ENCODE results near the gene MAEA. TPM values are rescaled to one million over a fixed set of nuclear protein-coding genes. Genes with fewer than 3 reads are reported as not detected.

MAEA gene
- total and polyA plus RNA-seq, 10 of the 15 experiments (the other 5 are each of a cell fraction or from before 2014, with no cell fraction given): 3.6 to 67.1 (median 54.6) TPM

DNA sequence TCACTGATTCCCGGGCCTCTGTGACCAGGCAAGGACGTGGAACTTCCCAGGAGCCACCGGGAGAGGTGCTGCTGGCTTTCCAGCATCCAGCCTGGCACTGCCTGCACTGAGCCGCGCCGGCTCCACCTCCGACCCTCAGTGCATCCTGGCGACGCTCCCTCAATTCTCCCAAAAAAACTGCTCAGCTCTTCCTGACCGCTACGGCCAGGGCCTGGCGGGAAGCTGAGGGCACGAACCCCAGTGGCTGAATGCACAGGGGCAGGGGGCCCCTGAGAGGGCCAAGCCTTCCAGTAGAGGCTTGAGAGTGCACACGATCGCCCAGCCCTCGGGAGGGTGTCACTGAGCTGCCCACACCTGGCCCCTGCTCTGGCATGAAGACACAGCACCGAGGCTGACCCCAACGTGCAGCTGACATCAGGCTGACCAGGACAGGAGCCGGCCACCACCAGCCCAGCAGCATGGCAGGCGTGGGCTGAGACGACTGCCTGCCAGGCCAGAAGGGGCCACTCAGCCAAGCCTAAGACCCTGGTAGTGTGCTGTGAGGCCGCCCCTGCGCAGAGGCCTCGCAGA, 47.7 kb upstream of the MAEA start:
- Histone ChIP-seq H3K79me2 (ENCODE audit: control insufficient read depth, insufficient read depth, low read length) (peaks cover 54% of the 10 kb centered on the region), H3K27me3 (replicated peaks in 1 of 2; ENCODE audit: control insufficient read depth in 2 of 2, insufficient read depth in 2 of 2, low read length in 1 of 2) (no peaks in the 10 kb centered on the region), H3K9ac (ENCODE audit: control insufficient read depth, insufficient read depth, low read length) (no peak overlapping the region), H3K4me3 (no peak overlapping the region), H3K4me1 (ENCODE audit: control insufficient read depth, insufficient read depth, low read length) (peaks cover 14% of the 10 kb centered on the region), H3K36me3 (ENCODE audit: control insufficient read depth in 2 of 2, insufficient read depth in 2 of 2, low read length in 1 of 2) (peaks cover 9 to 32% of the 10 kb centered on the region in 2 experiments; a peak in 3 of 4 replicates), H3K9me3 (replicated peaks; ENCODE audit: control insufficient read depth, insufficient read depth, low read length) (no peaks in the 10 kb centered on the region), H4K20me1 (ENCODE audit: control insufficient read depth, insufficient read depth) (peaks cover 7% of the 10 kb centered on the region; the same call in 1 of the 2 replicates), H2AFZ (ENCODE audit: control insufficient read depth, low read depth, low read length) (no peak overlapping the region), H3K4me2 (ENCODE audit: control insufficient read depth, insufficient read depth) (no peak overlapping the region), H3K27ac (ENCODE audit: control insufficient read depth, insufficient read depth) (no peak overlapping the region)
- ChIA-PET CTCF (no interaction called here), POLR2A (no interaction called here), RAD21 (ENCODE audit: unreplicated experiment) (no interaction called here), SMC1A (ENCODE audit: uncharacterized antibody, unreplicated experiment) (no interaction called here)
- DNase-seq (ENCODE audit: low read depth, low spot score): no peak
- BruUV-seq (replicated peaks): no TSS peak
- in situ Hi-C loops (cut with MboI): no loop called here
- TF ChIP-seq BRCA1 (IDR thresholded peaks at IDR 0.05; ENCODE audit: low read depth, low read length) (no peak), NFIC (IDR thresholded peaks at IDR 0.05; ENCODE audit: low read depth, low read length) (no peak), RFX5 (IDR thresholded peaks at IDR 0.05; ENCODE audit: low read depth, low read length) (no peak), ZSCAN29 (IDR thresholded peaks at IDR 0.05) (no peak), CBX3 (IDR thresholded peaks at IDR 0.05; ENCODE audit: borderline replicate concordance, low read depth) (no peak), CBX5 (IDR thresholded peaks at IDR 0.05; ENCODE audit: low read depth) (no peak), EED (IDR thresholded peaks at IDR 0.05; ENCODE audit: low read depth) (no peak), GATAD2B (conservative IDR thresholded peaks at IDR 0.05; ENCODE audit: low read depth) (no peak)
- TF ChIP-seq, protein P1, sequence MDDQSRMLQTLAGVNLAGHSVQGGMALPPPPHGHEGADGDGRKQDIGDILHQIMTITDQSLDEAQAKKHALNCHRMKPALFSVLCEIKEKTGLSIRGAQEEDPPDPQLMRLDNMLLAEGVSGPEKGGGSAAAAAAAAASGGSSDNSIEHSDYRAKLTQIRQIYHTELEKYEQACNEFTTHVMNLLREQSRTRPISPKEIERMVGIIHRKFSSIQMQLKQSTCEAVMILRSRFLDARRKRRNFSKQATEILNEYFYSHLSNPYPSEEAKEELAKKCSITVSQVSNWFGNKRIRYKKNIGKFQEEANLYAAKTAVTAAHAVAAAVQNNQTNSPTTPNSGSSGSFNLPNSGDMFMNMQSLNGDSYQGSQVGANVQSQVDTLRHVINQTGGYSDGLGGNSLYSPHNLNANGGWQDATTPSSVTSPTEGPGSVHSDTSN (IDR thresholded peaks at IDR 0.05; ENCODE audit: insufficient replicate concordance, low read depth, low read length): no peak
- TF ChIP-seq, protein P2, sequence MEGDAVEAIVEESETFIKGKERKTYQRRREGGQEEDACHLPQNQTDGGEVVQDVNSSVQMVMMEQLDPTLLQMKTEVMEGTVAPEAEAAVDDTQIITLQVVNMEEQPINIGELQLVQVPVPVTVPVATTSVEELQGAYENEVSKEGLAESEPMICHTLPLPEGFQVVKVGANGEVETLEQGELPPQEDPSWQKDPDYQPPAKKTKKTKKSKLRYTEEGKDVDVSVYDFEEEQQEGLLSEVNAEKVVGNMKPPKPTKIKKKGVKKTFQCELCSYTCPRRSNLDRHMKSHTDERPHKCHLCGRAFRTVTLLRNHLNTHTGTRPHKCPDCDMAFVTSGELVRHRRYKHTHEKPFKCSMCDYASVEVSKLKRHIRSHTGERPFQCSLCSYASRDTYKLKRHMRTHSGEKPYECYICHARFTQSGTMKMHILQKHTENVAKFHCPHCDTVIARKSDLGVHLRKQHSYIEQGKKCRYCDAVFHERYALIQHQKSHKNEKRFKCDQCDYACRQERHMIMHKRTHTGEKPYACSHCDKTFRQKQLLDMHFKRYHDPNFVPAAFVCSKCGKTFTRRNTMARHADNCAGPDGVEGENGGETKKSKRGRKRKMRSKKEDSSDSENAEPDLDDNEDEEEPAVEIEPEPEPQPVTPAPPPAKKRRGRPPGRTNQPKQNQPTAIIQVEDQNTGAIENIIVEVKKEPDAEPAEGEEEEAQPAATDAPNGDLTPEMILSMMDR (IDR thresholded peaks at IDR 0.05 in 2 of 3, conservative IDR thresholded peaks at IDR 0.05 in 1 of 3; ENCODE audit: control insufficient read depth in 2 of 3, extremely low read depth in 1 of 3, insufficient read depth in 1 of 3, low read depth in 3 of 3, low read length in 3 of 3): no peak
- TF ChIP-seq, protein P3, sequence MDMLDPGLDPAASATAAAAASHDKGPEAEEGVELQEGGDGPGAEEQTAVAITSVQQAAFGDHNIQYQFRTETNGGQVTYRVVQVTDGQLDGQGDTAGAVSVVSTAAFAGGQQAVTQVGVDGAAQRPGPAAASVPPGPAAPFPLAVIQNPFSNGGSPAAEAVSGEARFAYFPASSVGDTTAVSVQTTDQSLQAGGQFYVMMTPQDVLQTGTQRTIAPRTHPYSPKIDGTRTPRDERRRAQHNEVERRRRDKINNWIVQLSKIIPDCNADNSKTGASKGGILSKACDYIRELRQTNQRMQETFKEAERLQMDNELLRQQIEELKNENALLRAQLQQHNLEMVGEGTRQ (IDR thresholded peaks at IDR 0.05; ENCODE audit: borderline replicate concordance, low read depth, low read length): no peak
- TF ChIP-seq, protein P4, sequence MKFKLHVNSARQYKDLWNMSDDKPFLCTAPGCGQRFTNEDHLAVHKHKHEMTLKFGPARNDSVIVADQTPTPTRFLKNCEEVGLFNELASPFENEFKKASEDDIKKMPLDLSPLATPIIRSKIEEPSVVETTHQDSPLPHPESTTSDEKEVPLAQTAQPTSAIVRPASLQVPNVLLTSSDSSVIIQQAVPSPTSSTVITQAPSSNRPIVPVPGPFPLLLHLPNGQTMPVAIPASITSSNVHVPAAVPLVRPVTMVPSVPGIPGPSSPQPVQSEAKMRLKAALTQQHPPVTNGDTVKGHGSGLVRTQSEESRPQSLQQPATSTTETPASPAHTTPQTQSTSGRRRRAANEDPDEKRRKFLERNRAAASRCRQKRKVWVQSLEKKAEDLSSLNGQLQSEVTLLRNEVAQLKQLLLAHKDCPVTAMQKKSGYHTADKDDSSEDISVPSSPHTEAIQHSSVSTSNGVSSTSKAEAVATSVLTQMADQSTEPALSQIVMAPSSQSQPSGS (IDR thresholded peaks at IDR 0.05; ENCODE audit: low read length): no peak
- TF ChIP-seq, protein P5, sequence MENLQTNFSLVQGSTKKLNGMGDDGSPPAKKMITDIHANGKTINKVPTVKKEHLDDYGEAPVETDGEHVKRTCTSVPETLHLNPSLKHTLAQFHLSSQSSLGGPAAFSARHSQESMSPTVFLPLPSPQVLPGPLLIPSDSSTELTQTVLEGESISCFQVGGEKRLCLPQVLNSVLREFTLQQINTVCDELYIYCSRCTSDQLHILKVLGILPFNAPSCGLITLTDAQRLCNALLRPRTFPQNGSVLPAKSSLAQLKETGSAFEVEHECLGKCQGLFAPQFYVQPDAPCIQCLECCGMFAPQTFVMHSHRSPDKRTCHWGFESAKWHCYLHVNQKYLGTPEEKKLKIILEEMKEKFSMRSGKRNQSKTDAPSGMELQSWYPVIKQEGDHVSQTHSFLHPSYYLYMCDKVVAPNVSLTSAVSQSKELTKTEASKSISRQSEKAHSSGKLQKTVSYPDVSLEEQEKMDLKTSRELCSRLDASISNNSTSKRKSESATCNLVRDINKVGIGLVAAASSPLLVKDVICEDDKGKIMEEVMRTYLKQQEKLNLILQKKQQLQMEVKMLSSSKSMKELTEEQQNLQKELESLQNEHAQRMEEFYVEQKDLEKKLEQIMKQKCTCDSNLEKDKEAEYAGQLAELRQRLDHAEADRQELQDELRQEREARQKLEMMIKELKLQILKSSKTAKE (IDR thresholded peaks at IDR 0.05; ENCODE audit: low read depth, poor library complexity, severe bottlenecking): no peak
- no peak for ATAC-seq
- WGBS (ENCODE audit: insufficient coverage, insufficient replicate concordance, low lambda C conversion rate, missing lambda C conversion rate): 88% methylated on average over 24 of the region's 24 CpGs
- intact Hi-C loops (cut with micrococcal nuclease; ENCODE audit: unreplicated experiment): no loop called here
- no peak for FAIRE-seq

Data from GM12878 (cell line).